ENCODE results near the gene SLC5A7. TPM values are rescaled to one million over a fixed set of nuclear protein-coding genes. Genes with fewer than 3 reads are reported as not detected.

Gene SLC5A7
- total and polyA plus RNA-seq, 2 of the 13 experiments (the other 11 are each of a cell fraction or from before 2014, with no cell fraction given) = not detected

DNA sequence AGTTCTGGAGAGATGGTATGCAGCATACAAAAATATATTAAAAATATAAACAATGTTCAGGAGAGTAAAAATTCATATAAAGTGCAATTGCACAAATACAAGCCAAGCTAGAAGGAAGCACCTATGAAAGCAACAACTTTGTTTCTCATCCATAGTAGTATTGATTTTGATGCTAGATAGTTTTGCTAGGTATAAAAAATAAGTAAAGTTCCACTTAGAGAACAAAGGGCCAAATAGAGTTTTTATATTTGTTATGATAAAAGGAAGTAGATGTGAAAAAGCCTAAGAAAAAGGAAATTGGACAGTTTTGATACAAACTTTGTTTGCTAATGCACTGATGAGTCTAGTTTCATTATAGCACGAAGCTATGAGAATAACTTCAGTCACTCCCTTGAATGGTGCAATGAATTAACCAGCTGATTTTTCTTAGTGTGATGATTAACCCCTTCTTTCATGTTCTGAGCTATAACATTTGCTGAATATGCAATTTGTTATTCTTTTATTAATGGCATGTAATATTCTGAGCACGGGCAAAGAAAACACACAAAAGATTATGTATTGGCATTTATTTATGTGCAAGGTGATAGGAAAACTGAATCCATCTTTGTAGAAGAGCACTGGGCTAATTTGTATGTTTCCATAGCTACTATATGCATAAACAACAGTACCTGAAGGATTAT is 24.7 kb downstream of the SLC5A7 start:
- Histone ChIP-seq H3K27me3 (ENCODE audit: control insufficient read depth in 1 of 2, insufficient read depth in 2 of 2, low read length in 2 of 2) (no peaks in the 10 kb centered on the region), H3K9ac (ENCODE audit: insufficient read depth, low read depth, low read length) (no peak overlapping the region), H3K4me2 (ENCODE audit: low read depth, low read length) (no peak overlapping the region), H3K27ac (ENCODE audit: extremely low read length, insufficient read depth, low read length) (no peak overlapping the region), H3K36me3 (replicated peaks in 1 of 2; ENCODE audit: control insufficient read depth in 1 of 2, insufficient read depth in 2 of 2, low read length in 2 of 2) (no peaks in the 10 kb centered on the region), H3K4me3 (replicated peaks in 1 of 3; ENCODE audit: insufficient read depth in 1 of 3, low read depth in 2 of 3, low read length in 3 of 3) (no peak overlapping the region), H4K20me1 (ENCODE audit: insufficient read depth, low read length) (no peaks in the 10 kb centered on the region), H3K4me1 (ENCODE audit: insufficient read depth, low read length) (no peaks in the 10 kb centered on the region), H2AFZ (ENCODE audit: low read length) (no peak overlapping the region), H3K79me2 (ENCODE audit: insufficient read depth, low read length) (no peaks in the 10 kb centered on the region), H3K9me3 (ENCODE audit: low read length) (peaks cover 26% of the 10 kb centered on the region)
- no peak for ATAC-seq
- 5% methylated on average over 2 of the region's 2 CpGs for WGBS (ENCODE audit: low lambda C conversion rate)
- no TSS peak for BruUV-seq (replicated peaks)
- ChIA-PET CTCF (ENCODE audit: low intra/inter-chr PET ratio, low total read pairs) (no interaction called here), POLR2A (no interaction called here)
- intact Hi-C loops (cut with micrococcal nuclease; ENCODE audit: unreplicated experiment) = no loop called here
- no peak for TF ChIP-seq CBX1 (IDR thresholded peaks at IDR 0.05; ENCODE audit: low read depth)
- no peak for TF ChIP-seq FOXK1 (CRISPR knock-in tag; IDR thresholded peaks at IDR 0.05; ENCODE audit: borderline replicate concordance, low read depth)
- TF ChIP-seq ZNF615 (CRISPR knock-in tag; IDR thresholded peaks at IDR 0.05; ENCODE audit: borderline replicate concordance) = no peak
- TF ChIP-seq MAFF (IDR thresholded peaks at IDR 0.05; ENCODE audit: low read depth, low read length) = peak; percentile 85
- peak; percentile 98; the same call in 1 of the 2 replicates for TF ChIP-seq ZFP1 (CRISPR knock-in tag; IDR thresholded peaks at IDR 0.05)
- no peak for TF ChIP-seq ZNF124 (CRISPR knock-in tag; IDR thresholded peaks at IDR 0.05)
- peak; percentile 79 to 90 for TF ChIP-seq MAFK (conservative IDR thresholded peaks at IDR 0.05 in 1 of 2, IDR thresholded peaks at IDR 0.05 in 1 of 2; ENCODE audit: low read length in 2 of 2)
- in situ Hi-C loops (cut with HindIII; ENCODE audit: extremely low pct_ligation_motif_present, low pct_unique_long_range_greater_than_20kb) = no loop called here
- no peak for DNase-seq (ENCODE audit: low spot score)
- no peak for FAIRE-seq

DNA sequence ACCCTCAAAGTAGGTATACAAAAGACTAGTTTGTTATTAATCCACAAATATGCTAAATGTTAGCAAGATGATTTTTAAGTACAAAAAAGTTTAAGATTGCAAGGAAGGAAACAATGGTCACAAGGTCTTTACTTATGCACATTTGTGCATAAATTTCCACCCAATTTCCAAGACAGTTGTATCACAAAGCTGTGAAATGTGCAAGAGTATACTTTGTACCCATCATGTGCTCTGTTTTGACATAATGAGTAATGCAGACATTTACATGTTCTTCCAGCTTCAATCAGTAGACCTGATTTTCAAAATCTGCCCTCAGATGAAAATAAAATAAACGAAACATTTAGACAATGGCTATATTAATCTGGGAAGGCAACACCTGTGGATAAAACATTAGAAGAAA is 27.0 kb downstream of the SLC5A7 start:
- FAIRE-seq (no peak), DNase-seq (ENCODE audit: low spot score) (no peak), ATAC-seq (no peak)
- ChIA-PET CTCF (ENCODE audit: low intra/inter-chr PET ratio, low total read pairs) (no interaction called here), POLR2A (no interaction called here)
- 1% methylated on average over 1 of the region's 1 CpG for WGBS (ENCODE audit: low lambda C conversion rate)
- Histone ChIP-seq H3K4me3 (replicated peaks in 1 of 3; ENCODE audit: insufficient read depth in 1 of 3, low read depth in 2 of 3, low read length in 3 of 3) (no peak overlapping the region), H3K4me1 (ENCODE audit: insufficient read depth, low read length) (no peaks in the 10 kb centered on the region), H3K36me3 (replicated peaks in 1 of 2; ENCODE audit: control insufficient read depth in 1 of 2, insufficient read depth in 2 of 2, low read length in 2 of 2) (no peaks in the 10 kb centered on the region), H3K27me3 (ENCODE audit: control insufficient read depth in 1 of 2, insufficient read depth in 2 of 2, low read length in 2 of 2) (no peaks in the 10 kb centered on the region), H4K20me1 (ENCODE audit: insufficient read depth, low read length) (no peaks in the 10 kb centered on the region), H2AFZ (ENCODE audit: low read length) (no peak overlapping the region), H3K79me2 (ENCODE audit: insufficient read depth, low read length) (no peaks in the 10 kb centered on the region), H3K9ac (ENCODE audit: insufficient read depth, low read depth, low read length) (no peak overlapping the region), H3K9me3 (ENCODE audit: low read length) (peaks cover 26% of the 10 kb centered on the region), H3K27ac (ENCODE audit: extremely low read length, insufficient read depth, low read length) (no peak overlapping the region), H3K4me2 (ENCODE audit: low read depth, low read length) (no peak overlapping the region)
- in situ Hi-C loops (cut with HindIII; ENCODE audit: extremely low pct_ligation_motif_present, low pct_unique_long_range_greater_than_20kb) = no loop called here
- intact Hi-C loops (cut with micrococcal nuclease; ENCODE audit: unreplicated experiment) = no loop called here
- no TSS peak for BruUV-seq (replicated peaks)
- no peak for TF ChIP-seq NAIF1 (CRISPR knock-in tag; IDR thresholded peaks at IDR 0.05; ENCODE audit: borderline replicate concordance)
- TF ChIP-seq, protein P1, sequence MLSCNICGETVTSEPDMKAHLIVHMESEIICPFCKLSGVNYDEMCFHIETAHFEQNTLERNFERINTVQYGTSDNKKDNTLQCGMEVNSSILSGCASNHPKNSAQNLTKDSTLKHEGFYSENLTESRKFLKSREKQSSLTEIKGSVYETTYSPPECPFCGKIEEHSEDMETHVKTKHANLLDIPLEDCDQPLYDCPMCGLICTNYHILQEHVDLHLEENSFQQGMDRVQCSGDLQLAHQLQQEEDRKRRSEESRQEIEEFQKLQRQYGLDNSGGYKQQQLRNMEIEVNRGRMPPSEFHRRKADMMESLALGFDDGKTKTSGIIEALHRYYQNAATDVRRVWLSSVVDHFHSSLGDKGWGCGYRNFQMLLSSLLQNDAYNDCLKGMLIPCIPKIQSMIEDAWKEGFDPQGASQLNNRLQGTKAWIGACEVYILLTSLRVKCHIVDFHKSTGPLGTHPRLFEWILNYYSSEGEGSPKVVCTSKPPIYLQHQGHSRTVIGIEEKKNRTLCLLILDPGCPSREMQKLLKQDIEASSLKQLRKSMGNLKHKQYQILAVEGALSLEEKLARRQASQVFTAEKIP (CRISPR knock-in tag; IDR thresholded peaks at IDR 0.05; ENCODE audit: borderline replicate concordance) = no peak
- no peak for TF ChIP-seq EP300 (IDR thresholded peaks at IDR 0.05; ENCODE audit: low read depth in 2 of 2, low read length in 2 of 2)
- no peak for TF ChIP-seq EP300 (CRISPR knock-in tag; IDR thresholded peaks at IDR 0.05; ENCODE audit: borderline replicate concordance)
- no peak for TF ChIP-seq BRCA1 (CRISPR knock-in tag; IDR thresholded peaks at IDR 0.05)
- no peak for TF ChIP-seq ZNF3 (CRISPR knock-in tag; IDR thresholded peaks at IDR 0.05)
